ENCODE data around the gene ACAA2. TPM values are rescaled to one million over a fixed set of nuclear protein-coding genes. Genes with fewer than 3 reads are reported as not detected.
"Not testable (repeated sequence)": the region's sequence is repeated elsewhere in the genome, so short reads cannot be mapped to it uniquely, and the experiment has no call there.

The ACAA2 gene
- polyA plus RNA-seq, 1 of the 3 experiments (the other 2 are of a cell fraction) = 34.9 TPM

- no peak overlapping the region for H3K4me2 ChIP-seq
- 88% methylated on average over 5 of the region's 5 CpGs for WGBS (ENCODE audit: low lambda C conversion rate)
- no peak overlapping the region for H2AFZ ChIP-seq (ENCODE audit: low read depth)
- H4K20me1 ChIP-seq (ENCODE audit: insufficient read depth) = no peaks in the 10 kb centered on the region
- H3F3A ChIP-seq (replicated peaks; ENCODE audit: insufficient read depth) = no peaks in the 10 kb centered on the region
- ChIA-PET CTCF (interaction anchor here (1.3 to 4.6 kb wide), 2 partner anchors 24 to 327 kb away, joined by 4 to 16 read pairs; no protein-coding TSS in a partner anchor), POLR2A (no interaction called here)
- TF ChIP-seq PBX3 (IDR thresholded peaks at IDR 0.05) (no peak), RFX5 (IDR thresholded peaks at IDR 0.05; ENCODE audit: low read length) (no peak), MAX (IDR thresholded peaks at IDR 0.05; ENCODE audit: low read depth) (no peak), EP300 (IDR thresholded peaks at IDR 0.05; ENCODE audit: borderline replicate concordance in 1 of 2, low read depth in 1 of 2, low read length in 1 of 2) (no peak), RCOR1 (IDR thresholded peaks at IDR 0.05; ENCODE audit: low read length) (no peak), RAD21 (IDR thresholded peaks at IDR 0.05; ENCODE audit: low read length) (no peak), YY1 (IDR thresholded peaks at IDR 0.05; ENCODE audit: low read depth) (no peak), TEAD4 (IDR thresholded peaks at IDR 0.05; ENCODE audit: borderline replicate concordance, insufficient read depth) (no peak), ZBTB33 (IDR thresholded peaks at IDR 0.05; ENCODE audit: borderline replicate concordance, low read depth) (no peak), NFIC (IDR thresholded peaks at IDR 0.05; ENCODE audit: borderline replicate concordance) (no peak), NRF1 (IDR thresholded peaks at IDR 0.05; ENCODE audit: low read depth, low read length) (no peak), GATA2 (CRISPR knock-in tag; IDR thresholded peaks at IDR 0.05) (no peak)
- TF ChIP-seq, protein P1, sequence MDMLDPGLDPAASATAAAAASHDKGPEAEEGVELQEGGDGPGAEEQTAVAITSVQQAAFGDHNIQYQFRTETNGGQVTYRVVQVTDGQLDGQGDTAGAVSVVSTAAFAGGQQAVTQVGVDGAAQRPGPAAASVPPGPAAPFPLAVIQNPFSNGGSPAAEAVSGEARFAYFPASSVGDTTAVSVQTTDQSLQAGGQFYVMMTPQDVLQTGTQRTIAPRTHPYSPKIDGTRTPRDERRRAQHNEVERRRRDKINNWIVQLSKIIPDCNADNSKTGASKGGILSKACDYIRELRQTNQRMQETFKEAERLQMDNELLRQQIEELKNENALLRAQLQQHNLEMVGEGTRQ (IDR thresholded peaks at IDR 0.05; ENCODE audit: borderline replicate concordance, low read depth, low read length) = no peak
- TF ChIP-seq, protein P2, sequence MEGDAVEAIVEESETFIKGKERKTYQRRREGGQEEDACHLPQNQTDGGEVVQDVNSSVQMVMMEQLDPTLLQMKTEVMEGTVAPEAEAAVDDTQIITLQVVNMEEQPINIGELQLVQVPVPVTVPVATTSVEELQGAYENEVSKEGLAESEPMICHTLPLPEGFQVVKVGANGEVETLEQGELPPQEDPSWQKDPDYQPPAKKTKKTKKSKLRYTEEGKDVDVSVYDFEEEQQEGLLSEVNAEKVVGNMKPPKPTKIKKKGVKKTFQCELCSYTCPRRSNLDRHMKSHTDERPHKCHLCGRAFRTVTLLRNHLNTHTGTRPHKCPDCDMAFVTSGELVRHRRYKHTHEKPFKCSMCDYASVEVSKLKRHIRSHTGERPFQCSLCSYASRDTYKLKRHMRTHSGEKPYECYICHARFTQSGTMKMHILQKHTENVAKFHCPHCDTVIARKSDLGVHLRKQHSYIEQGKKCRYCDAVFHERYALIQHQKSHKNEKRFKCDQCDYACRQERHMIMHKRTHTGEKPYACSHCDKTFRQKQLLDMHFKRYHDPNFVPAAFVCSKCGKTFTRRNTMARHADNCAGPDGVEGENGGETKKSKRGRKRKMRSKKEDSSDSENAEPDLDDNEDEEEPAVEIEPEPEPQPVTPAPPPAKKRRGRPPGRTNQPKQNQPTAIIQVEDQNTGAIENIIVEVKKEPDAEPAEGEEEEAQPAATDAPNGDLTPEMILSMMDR (IDR thresholded peaks at IDR 0.05) = no peak
- no peaks in the 10 kb centered on the region for H3K9me2 ChIP-seq
- no peaks in the 10 kb centered on the region for H3K79me2 ChIP-seq (ENCODE audit: insufficient read depth)
- no peak overlapping the region for H3K27ac ChIP-seq (ENCODE audit: low read depth in 2 of 2, low read length in 1 of 2)
- no peak for DNase-seq
- no peaks in the 10 kb centered on the region; a peak in 1 of 4 replicates for H3K4me1 ChIP-seq (ENCODE audit: control insufficient read depth in 1 of 2, insufficient read depth in 2 of 2, low read depth in 1 of 2, low read length in 1 of 2)
- no peaks in the 10 kb centered on the region for H3K9me3 ChIP-seq
- H3K9ac ChIP-seq = no peak overlapping the region
- no peak overlapping the region for H3K4me3 ChIP-seq (ENCODE audit: low read depth in 2 of 2, low read length in 1 of 2)
- H3K27me3 ChIP-seq (ENCODE audit: insufficient read depth) = no peaks in the 10 kb centered on the region
- H3K36me3 ChIP-seq (replicated peaks in 1 of 2; ENCODE audit: control insufficient read depth in 1 of 2, insufficient read depth in 2 of 2, low read length in 1 of 2) = no peaks in the 10 kb centered on the region
These were observed 24.6 kb upstream of the ACAA2 start for GRCh38 chr18:49837889-49838288.

DNA sequence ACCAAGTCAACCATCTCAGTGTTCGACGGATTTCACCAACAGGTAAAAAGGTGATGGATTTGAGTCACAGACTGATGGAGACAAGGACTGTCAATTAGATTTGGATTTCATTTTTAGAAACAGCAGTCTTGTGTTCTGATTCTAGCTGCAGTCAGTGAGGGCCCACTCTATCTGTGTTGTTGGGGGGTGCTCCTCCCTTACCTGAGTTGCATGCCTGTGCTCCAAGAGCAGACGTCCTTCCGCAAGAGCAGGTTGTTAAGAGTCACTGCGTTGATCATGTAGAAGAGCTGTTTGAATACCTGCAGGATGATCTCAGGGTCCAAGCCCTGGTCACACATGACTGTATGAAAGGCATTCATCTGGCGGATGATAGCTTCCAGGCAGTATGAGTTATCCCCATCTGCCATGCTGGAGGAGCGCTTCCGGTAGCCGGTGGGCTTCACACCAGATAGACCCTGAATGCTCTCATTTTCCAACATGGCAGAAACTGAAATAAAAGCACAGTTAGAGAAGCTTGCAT is 24.0 kb upstream of the ACAA2 start:
- H3K79me2 ChIP-seq (ENCODE audit: insufficient read depth); H3F3A ChIP-seq (replicated peaks; ENCODE audit: insufficient read depth); H3K9me3 ChIP-seq; H3K9ac ChIP-seq; H3K9me2 ChIP-seq; H2AFZ ChIP-seq (ENCODE audit: low read depth); H3K4me3 ChIP-seq (ENCODE audit: low read depth in 2 of 2, low read length in 1 of 2); H3K4me1 ChIP-seq (ENCODE audit: control insufficient read depth in 1 of 2, insufficient read depth in 2 of 2, low read depth in 1 of 2, low read length in 1 of 2); DNase-seq; H4K20me1 ChIP-seq (ENCODE audit: insufficient read depth); H3K36me3 ChIP-seq (replicated peaks in 1 of 2; ENCODE audit: control insufficient read depth in 1 of 2, insufficient read depth in 2 of 2, low read length in 1 of 2); H3K4me2 ChIP-seq; POLR2A ChIA-PET; H3K27ac ChIP-seq (ENCODE audit: low read depth in 2 of 2, low read length in 1 of 2); H3K27me3 ChIP-seq (ENCODE audit: insufficient read depth): not testable (repeated sequence)
- 89% methylated on average over 8 of the region's 9 CpGs for WGBS (ENCODE audit: low lambda C conversion rate)
- CTCF ChIA-PET = interaction anchor here (1.3 to 1.4 kb wide), 2 partner anchors 22 to 326 kb away, joined by 4 to 5 read pairs; no protein-coding TSS in a partner anchor

Data from SK-N-SH (cell line).